GM12878 (cell line): ENCODE measurements around the gene FBLIM1. TPM values are rescaled to one million over a fixed set of nuclear protein-coding genes. Genes with fewer than 3 reads are reported as not detected.

Experiments used
- ATAC-seq: fragments of 200-7000 bp; cut with Tn5 transposase; 3 replicates; pipeline ENCODE4 v1.9.1; 2020; ENCODE audit warnings: mild to moderate bottlenecking, moderate library complexity
- BruUV-seq: library from RNA; stranded (reverse); fragments of 400-500 nt; replicated peaks from 2 replicates; lab custom pipeline; 2021; lab: Mats Ljungman, UMichigan
- CTCF ChIA-PET: fragments of 300-600 bp; sonication (Branson Sonifier 250); formaldehyde crosslinking; extraction: SDS; loops from one replicate; lab custom pipeline; 2021; ENCODE audit warnings: inconsistent platforms; lab: Yijun Ruan, JAX
- POLR2A ChIA-PET: fragments of 350-600 bp; formaldehyde crosslinking; extraction: SDS; loops from one replicate; lab custom pipeline; 2021; ENCODE audit warnings: inconsistent platforms; lab: Charles Lee
- RAD21 ChIA-PET: fragments of 300-600 bp; sonication (Branson Sonifier 250); formaldehyde crosslinking; loops from one replicate; lab custom pipeline; 2023; ENCODE audit warnings: antibody characterized with exemption; ENCODE audit not compliant: unreplicated experiment; lab: Charles Lee
- SMC1A ChIA-PET: fragments of 300-600 bp; sonication (Branson Sonifier 250); formaldehyde crosslinking; loops from one replicate; lab custom pipeline; 2023; ENCODE audit not compliant: unreplicated experiment, uncharacterized antibody; lab: Charles Lee
- DNase-seq: peaks from one replicate; pipeline ENCODE4 v3.0.0-alpha.2; 2011; ENCODE audit warnings: low read depth, low spot score
- FAIRE-seq: peaks from 3 replicates; lab custom pipeline; 2011; peaks lifted over from hg19 to GRCh38; lab: Jason Lieb, UNC
- H2AFZ ChIP-seq: 2 replicates; pipeline ENCODE4 v1.6.0; 2011; ENCODE audit warnings: low read depth, low read length, control low read depth; ENCODE audit not compliant: control insufficient read depth
- H3K27ac ChIP-seq: 2 replicates; pipeline ENCODE4 v1.5.1; 2011; ENCODE audit warnings: control low read depth; ENCODE audit not compliant: control insufficient read depth, insufficient read depth
- H3K27me3 ChIP-seq, 2 experiments: replicated peaks in 1 of 2; 2 replicates each; pipeline versions ENCODE4 v1.6.0 to v1.6.1; 2011; ENCODE audit warnings: low read length in 1 of 2; ENCODE audit not compliant: control insufficient read depth in 2 of 2, insufficient read depth in 2 of 2
- H3K36me3 ChIP-seq, 2 experiments: 2 replicates each; pipeline ENCODE4 v1.5.1; 2011; ENCODE audit warnings: low read length in 1 of 2; ENCODE audit not compliant: control insufficient read depth in 2 of 2, insufficient read depth in 2 of 2
- H3K4me1 ChIP-seq: 2 replicates; pipeline ENCODE4 v1.6.1; 2011; ENCODE audit warnings: mild to moderate bottlenecking, low read length, moderate library complexity, mixed read lengths; ENCODE audit not compliant: control insufficient read depth, insufficient read depth
- H3K4me2 ChIP-seq: 2 replicates; pipeline ENCODE4 v1.6.0; 2011; ENCODE audit warnings: control low read depth; ENCODE audit not compliant: control insufficient read depth, insufficient read depth
- H3K4me3 ChIP-seq: fragments of 200-600 bp; sonication (generic); 2 replicates; pipeline ENCODE4 v1.5.1; 2016
- H3K79me2 ChIP-seq: 2 replicates; pipeline ENCODE4 v1.6.0; 2011; ENCODE audit warnings: low read length; ENCODE audit not compliant: control insufficient read depth, insufficient read depth
- H3K9ac ChIP-seq: 2 replicates; pipeline ENCODE4 v1.8.0; 2011; ENCODE audit warnings: low read length, control low read depth, mixed read lengths; ENCODE audit not compliant: control insufficient read depth, insufficient read depth
- H3K9me3 ChIP-seq: replicated peaks from 3 replicates; pipeline ENCODE4 v1.5.1; 2011; ENCODE audit warnings: mild to moderate bottlenecking, low read length; ENCODE audit not compliant: control insufficient read depth, insufficient read depth
- H4K20me1 ChIP-seq: 2 replicates; pipeline ENCODE4 v1.6.0; 2011; ENCODE audit not compliant: control insufficient read depth, insufficient read depth
- CUX1 ChIP-seq: IDR thresholded peaks from 2 replicates; pipeline ENCODE4 v1.6.1; 2012; ENCODE audit warnings: improper control_type of control experiment, low read depth, low read length; ENCODE audit not compliant: insufficient replicate concordance
- RELA ChIP-seq: fragments of 450-650 bp; IDR thresholded peaks from 2 replicates; pipeline ENCODE4 v1.8.0; 2014; ENCODE audit warnings: borderline replicate concordance; ENCODE audit not compliant: partially characterized antibody
- ZNF274 ChIP-seq: IDR thresholded peaks from one replicate; pipeline ENCODE4 v1.8.0; 2011; ENCODE audit not compliant: insufficient read length, insufficient read depth
- WGBS: methylation state at CpG from one replicate; pipeline ENCODE4 v1.1.6; 2016; ENCODE audit warnings: low lambda C conversion rate; ENCODE audit not compliant: insufficient replicate concordance, insufficient coverage; ENCODE audit errors: missing lambda C conversion rate; 5-methylcytosine and 5-hydroxymethylcytosine counted together
- in situ Hi-C: fragments of 300-500 bp; cut with MboI; formaldehyde crosslinking; loops from 9 replicates; pipeline ENCODE4 v1.14.3; 2018; ENCODE audit warnings: mixed read lengths
- intact Hi-C: fragments of 100-400 bp; cut with micrococcal nuclease; formaldehyde crosslinking; loops from one replicate; pipeline ENCODE4 v1.14.2; 2022; ENCODE audit not compliant: unreplicated experiment
- polyA plus RNA-seq, 11 experiments: library from polyadenylated mRNA; depleted of rRNA in 4 of 11; unstranded in 6 of 11; stranded (reverse) in 5 of 11; fragments of >200 nt; fragmentation: Nextera tagmentation in 4 of 11; fragmentation: Illumina TruSeq in 1 of 11; extraction: Ambion mirVana in 4 of 11; extraction: Trizol in 1 of 11; gene quantifications; 1 replicate in 1 of 11; 2 replicates in 10 of 11; pipeline versions ENCODE4 v1.2.1 to v1.2.3, GENCODE V29; 2011 to 2016; ENCODE audit warnings: inconsistent platforms in 2 of 11, missing spikeins in 2 of 11, low read depth in 1 of 11
- total RNA-seq, 4 experiments: library from RNA; depleted of rRNA in 3 of 4; stranded (reverse); fragments of >200 nt in 3 of 4; fragmentation: Illumina TruSeq in 1 of 4; extraction: Trizol in 1 of 4; gene quantifications; 2 replicates each; pipeline versions ENCODE4 v1.2.1 to v1.2.3, GENCODE V29; 2013 to 2021

Gene FBLIM1
- total and polyA plus RNA-seq, 10 of the 15 experiments (the other 5 are each of a cell fraction or from before 2014, with no cell fraction given), result 0.03 to 0.13 TPM; not detected in 8

GRCh38 chr1:15739259-15739658 lies 19.3 kb upstream of the FBLIM1 start:
- TF ChIP-seq RELA, result no peak
- TF ChIP-seq ZNF274, result no peak
- TF ChIP-seq CUX1, result no peak
- ChIA-PET POLR2A (no interaction called here), SMC1A (interaction anchor here (2.2 kb wide), 1 partner anchor 168 kb away, joined by 5 read pairs; no protein-coding TSS in a partner anchor), RAD21 (interaction anchor here (2.4 kb wide), 1 partner anchor 143 kb away, joined by 8 read pairs; no protein-coding TSS in a partner anchor), CTCF (interaction anchor here (0.6 to 2.5 kb wide), 3 partner anchors 14 to 415 kb away, joined by 3 to 7 read pairs (median 4); no protein-coding TSS in a partner anchor)
- ATAC-seq (no peak), DNase-seq (no peak), FAIRE-seq (no peak)
- H3K9ac ChIP-seq, result no peak overlapping the region
- no peaks in the 10 kb centered on the region for H4K20me1 ChIP-seq
- intact Hi-C loops, result no loop called here
- H3K36me3 ChIP-seq, result no peaks in the 10 kb centered on the region; a peak in 2 of 4 replicates
- in situ Hi-C loops, result no loop called here
- no TSS peak for BruUV-seq
- H2AFZ ChIP-seq, result no peak overlapping the region
- H3K4me3 ChIP-seq, result no peak overlapping the region
- H3K4me1 ChIP-seq, result no peaks in the 10 kb centered on the region
- no peaks in the 10 kb centered on the region for H3K27me3 ChIP-seq
- H3K27ac ChIP-seq, result no peak overlapping the region
- no peaks in the 10 kb centered on the region for H3K79me2 ChIP-seq
- 78% methylated on average over 16 of the region's 16 CpGs for WGBS
- H3K4me2 ChIP-seq, result no peak overlapping the region
- no peaks in the 10 kb centered on the region for H3K9me3 ChIP-seq
